GM12875 (cell line): ENCODE measurements around the gene CDH13.

ENCODE experiments used
- H3K4me3 ChIP-seq: one replicate; pipeline ENCODE4 v1.5.1; 2011; ENCODE audit warnings: low read depth, low read length, control low read depth
- CTCF ChIP-seq: IDR thresholded peaks from 2 replicates; pipeline ENCODE4 v1.5.1; 2011; ENCODE audit warnings: low read depth, mild to moderate bottlenecking, control low read depth, inconsistent platforms, low read length, moderate library complexity, borderline replicate concordance; ENCODE audit not compliant: insufficient read depth

CDH13 gene

GRCh38 chr16:82639263-82639662 lies 12.5 kb downstream of the CDH13 start:
- no peak overlapping the region for H3K4me3 ChIP-seq
- no peak for TF ChIP-seq CTCF

DNA sequence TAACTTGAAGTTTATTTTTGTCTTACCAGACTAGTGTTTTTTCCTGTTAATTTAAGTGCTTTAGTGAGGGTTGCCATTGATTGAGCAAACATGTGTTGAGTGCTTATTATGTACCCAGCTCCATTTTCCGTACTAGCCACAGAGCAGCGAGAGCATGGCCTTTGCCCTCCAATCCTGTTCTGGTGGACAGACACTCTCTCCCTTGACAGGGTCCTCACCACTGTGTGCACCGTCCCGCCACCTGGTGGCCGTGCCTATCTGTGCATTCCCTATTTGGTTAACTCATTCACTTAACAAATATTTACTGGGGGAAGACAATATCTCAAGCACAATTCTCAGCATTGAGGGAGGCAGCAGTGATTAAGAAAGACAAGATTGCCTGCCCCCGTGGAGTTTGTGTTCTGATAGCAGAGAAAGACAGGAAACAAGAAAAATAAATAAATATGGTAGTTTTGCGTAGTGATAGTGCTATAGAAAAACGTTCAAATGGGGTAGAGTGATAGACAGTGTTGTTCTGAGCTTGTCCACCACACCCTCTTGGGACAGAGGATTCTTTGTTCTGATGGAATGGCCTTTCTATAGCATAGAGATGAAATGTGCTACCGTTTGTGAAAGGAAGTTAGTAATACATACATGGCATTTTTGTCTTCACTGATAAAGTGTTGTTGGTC lies 13.0 kb downstream of the CDH13 start:
- peak; percentile 85 for TF ChIP-seq CTCF
- no peak overlapping the region for H3K4me3 ChIP-seq

DNA sequence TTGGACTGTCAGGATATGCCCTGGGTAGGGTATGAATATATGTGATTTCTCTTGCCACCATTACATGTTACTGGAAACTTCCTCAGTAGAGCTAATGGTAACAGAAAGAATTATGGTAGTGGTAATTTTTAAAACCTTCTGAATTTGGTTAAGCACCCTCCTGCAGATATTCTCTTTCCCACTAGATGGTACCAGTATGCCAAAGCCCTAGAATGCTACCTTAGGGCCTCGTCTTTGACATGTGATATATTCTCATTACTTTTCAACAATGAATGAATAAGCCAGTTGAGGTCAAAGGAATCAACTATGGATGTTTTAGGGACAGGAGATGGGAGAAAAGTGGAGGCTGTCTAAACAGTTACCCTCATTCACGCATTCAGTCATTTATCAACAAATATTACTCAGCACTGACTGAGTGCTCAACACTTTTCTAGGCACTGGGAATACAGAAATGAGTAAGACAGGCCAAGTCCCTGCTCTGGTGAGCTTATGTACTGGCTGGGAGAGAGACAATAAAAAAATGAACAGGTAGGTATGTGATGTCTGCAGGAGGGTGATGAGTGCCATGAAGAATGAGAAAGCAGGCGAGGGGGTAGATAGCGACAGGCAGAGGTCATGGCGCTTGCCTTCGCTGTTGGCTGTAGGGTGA lies 14.7 kb downstream of the CDH13 start:
- no peak overlapping the region for H3K4me3 ChIP-seq
- TF ChIP-seq CTCF: peak; percentile 38; the same call in 1 of the 2 replicates

DNA sequence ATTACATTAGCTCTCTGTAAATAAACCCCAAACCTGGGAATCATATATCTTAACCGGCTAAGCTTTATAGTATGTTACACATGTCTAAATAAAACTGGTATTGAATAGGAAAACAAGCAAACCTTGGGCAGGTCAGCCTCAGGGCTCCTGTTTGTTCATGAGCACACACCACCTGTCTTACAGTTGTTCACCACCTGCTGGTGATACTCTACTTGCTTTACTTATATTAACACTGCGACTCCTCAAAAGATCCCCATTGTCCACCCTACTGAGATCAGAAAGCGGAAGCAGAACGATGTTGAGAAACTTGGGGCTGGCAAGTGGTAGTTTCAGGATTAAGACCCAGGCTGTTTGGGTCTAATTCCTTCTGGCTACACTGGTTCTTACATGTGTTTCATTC lies 16.4 kb downstream of the CDH13 start:
- no peak overlapping the region for H3K4me3 ChIP-seq
- no peak for TF ChIP-seq CTCF

DNA sequence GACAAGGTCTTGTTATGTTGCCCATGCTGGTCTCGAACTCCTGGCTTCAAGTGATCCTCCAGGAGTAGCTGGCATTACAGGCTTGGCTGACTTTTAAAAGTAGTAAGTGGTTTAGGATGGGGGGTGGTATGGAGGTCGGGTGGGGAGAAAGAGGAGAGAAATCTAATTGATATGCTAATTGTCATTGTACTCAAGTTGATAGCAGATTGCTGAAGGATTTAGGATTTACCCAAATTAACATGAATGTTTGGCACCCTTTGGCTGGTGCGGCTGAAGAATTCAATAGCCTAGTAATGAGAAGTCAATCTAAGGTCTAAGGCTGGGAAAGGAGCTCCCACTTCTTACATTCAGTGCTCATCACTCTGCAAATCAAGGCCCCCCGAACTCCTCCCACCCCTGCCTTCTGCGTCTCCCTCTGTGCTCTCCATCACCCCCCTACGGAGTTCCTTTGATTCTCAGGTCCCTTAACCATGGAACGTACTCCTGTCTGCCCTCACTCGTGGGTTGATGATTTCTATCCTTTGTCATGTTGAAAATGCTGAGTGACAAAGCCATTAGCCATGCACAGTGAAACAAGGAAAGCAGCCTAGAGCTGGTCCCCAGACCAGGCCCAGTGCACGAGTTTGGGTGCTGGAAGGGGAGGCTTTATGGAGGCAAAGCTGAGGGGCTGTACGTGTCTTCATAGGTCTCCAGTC lies 17.3 kb downstream of the CDH13 start:
- no peak for TF ChIP-seq CTCF
- H3K4me3 ChIP-seq: no peak overlapping the region

DNA sequence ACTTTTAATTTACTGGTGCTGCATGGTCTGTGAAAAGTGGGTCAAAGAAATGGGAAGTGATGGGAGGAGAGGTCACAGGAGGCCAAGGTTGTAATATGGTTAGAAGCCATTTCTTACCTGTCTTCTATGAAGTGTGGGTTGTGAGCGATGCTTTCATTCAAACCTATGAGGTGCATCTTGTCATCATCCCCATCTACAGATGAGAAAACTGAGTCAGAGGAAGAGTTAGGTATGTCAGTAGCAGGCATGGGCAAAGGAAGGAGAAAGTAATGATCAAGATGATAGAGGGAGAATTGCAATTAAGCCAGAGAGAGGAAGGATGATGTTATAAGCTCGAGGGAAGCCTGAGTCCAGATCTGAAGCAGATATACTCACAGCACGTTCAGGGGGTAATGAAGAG lies 19.7 kb downstream of the CDH13 start:
- no peak for TF ChIP-seq CTCF
- no peak overlapping the region for H3K4me3 ChIP-seq
